GM10248 (cell line): ENCODE measurements around the gene CST3.
"Not testable (repeated sequence)": the region's sequence is repeated elsewhere in the genome, so short reads cannot be mapped to it uniquely, and the experiment has no call there.

Experiments
- CTCF ChIA-PET: fragments of 300-600 bp; sonication (Branson Sonifier 250); formaldehyde crosslinking; extraction: SDS; loops from one replicate; lab custom pipeline; 2021; ENCODE audit warnings: antibody characterized with exemption; lab: Yijun Ruan, JAX
- POLR2A ChIA-PET: fragments of 350-650 bp; sonication (Branson Sonifier 250); formaldehyde crosslinking; extraction: SDS; loops from one replicate; lab custom pipeline; 2020; ENCODE audit warnings: antibody characterized with exemption; lab: Yijun Ruan, JAX
- DNase-seq: peaks from one replicate; pipeline ENCODE4 v3.0.0; 2012; ENCODE audit errors: extremely low spot score
- TF ChIP-seq, protein P1 (sequence below): IDR thresholded peaks from 2 replicates; pipeline ENCODE4 v1.5.1; 2012; ENCODE audit warnings: mild to moderate bottlenecking, low read depth; ENCODE audit errors: extremely low read depth, missing control alignments, control extremely low read depth

Gene CST3, protein sequence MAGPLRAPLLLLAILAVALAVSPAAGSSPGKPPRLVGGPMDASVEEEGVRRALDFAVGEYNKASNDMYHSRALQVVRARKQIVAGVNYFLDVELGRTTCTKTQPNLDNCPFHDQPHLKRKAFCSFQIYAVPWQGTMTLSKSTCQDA

DNA sequence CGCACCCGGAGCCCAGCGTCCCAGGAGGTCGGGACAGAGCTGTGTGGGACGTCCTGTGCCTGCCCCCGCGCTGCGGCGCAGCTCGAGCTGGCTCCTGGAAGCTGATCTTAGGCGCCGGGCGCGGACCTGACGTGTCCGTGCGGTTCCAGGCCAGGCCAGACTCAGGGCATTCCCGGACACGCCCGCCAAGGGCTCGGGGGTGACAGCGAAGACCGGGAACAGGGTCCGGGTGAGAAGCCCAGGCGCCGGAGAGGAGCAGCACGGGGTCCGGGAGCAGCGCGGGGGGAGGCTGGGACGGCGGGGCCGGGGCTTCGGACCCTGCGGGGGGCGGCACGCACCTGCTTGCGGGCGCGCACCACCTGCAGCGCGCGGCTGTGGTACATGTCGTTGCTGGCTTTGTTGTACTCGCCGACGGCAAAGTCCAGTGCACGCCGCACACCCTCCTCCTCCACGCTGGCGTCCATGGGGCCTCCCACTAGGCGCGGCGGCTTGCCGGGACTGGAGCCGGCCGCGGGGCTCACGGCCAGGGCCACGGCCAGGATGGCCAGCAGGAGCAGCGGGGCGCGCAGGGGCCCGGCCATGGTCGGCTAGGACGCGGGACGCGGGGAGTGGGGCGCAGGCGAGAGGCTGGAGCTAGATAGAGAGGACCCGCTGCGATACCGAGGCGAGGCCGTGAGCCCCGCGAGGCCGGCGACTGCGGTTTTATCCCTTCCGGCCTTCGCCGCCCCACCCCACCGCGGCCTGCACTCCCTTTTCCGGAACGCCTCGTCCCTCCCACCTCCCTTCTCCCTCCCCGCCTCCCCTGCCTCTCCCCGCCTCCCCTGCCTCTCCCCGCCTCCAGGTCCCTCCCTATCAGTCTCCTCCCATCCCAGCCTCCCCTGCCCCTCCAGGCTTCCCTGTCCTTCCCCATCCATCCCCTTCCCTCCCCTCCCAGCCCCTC, at the start of gene CST3:
CST3 (minus strand) TSS at position 674 of the 940 bp plus-strand sequence; CDS start at position 581, 93 bp downstream.
- POLR2A ChIA-PET: no interaction called here
- CTCF ChIA-PET: no interaction called here
- DNase-seq: peak; percentile 90
- TF ChIP-seq, protein P1, sequence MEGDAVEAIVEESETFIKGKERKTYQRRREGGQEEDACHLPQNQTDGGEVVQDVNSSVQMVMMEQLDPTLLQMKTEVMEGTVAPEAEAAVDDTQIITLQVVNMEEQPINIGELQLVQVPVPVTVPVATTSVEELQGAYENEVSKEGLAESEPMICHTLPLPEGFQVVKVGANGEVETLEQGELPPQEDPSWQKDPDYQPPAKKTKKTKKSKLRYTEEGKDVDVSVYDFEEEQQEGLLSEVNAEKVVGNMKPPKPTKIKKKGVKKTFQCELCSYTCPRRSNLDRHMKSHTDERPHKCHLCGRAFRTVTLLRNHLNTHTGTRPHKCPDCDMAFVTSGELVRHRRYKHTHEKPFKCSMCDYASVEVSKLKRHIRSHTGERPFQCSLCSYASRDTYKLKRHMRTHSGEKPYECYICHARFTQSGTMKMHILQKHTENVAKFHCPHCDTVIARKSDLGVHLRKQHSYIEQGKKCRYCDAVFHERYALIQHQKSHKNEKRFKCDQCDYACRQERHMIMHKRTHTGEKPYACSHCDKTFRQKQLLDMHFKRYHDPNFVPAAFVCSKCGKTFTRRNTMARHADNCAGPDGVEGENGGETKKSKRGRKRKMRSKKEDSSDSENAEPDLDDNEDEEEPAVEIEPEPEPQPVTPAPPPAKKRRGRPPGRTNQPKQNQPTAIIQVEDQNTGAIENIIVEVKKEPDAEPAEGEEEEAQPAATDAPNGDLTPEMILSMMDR: no peak

DNA sequence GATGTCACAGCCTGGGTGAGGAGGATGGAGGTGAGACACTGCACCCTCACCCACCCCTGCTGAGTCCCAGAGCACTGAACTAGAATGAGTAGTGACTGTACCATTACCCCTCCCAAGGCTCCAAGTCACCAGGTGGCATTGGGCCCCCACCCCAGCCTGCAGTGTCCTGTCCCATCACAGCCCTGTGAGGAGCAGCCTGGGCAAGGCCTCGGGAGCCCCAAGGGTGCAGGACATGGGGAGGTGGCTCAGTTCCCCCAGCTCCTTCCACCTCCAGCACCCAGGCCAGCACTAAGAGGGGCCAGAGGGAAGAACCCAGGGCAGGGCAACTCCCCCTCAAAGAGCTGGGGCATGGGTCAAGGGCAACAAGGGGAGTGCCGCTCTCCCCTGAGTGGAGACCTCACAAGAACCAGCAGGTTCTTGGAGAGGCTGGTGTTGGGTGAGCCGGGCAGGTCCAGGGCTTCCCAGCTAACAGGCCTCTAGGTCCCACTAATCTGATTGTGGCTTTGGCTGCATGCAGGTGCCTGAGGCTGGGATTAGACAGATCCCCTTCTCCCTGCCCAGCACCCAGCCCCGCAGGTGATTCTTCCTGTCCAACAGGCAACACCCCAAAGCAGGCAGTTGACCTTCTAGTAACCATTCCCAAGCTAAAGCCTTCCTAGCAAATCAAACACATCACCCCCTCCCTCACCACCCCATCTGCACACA, 48.4 kb upstream of the CST3 start:
- DNase-seq: no peak
- ChIA-PET POLR2A (no interaction called here), CTCF (no interaction called here)
- TF ChIP-seq, protein P1: no peak

DNA sequence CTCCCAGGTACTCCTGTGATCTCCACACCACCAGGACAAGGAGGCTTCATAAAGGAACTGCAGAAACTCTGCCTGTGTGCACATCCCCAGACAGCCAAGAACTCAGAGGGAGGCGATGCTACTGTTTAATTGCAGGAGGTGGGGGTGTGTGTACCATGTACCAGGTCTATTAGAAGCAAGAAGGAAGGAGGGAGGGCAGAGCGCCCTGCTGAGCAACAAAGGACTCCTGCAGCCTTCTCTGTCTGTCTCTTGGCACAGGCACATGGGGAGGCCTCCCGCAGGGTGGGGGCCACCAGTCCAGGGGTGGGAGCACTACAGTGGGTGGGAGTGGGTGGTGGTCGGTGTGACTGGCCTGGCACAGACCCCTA, 47.8 kb upstream of the CST3 start:
- POLR2A ChIA-PET, CTCF ChIA-PET, DNase-seq: not testable (repeated sequence)

DNA sequence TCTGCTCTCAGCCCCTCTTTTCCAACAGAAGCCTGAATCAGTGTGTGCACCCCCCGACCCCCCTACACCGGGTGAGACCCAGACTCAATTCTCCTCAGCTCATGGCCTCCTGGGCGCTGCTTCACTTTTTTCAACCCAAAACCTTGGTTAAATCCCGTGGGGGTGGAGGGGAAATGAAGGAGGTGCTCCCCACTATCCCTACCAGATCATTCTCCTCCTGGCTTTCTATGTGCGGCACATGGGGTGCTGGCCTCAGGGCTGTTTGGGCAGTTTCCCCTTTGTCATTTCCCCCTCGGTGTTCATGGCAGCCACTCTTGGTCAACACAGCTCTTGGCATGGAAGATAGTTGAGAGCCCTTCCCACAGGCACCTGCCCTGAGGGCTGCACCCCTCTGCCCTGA, 46.5 kb upstream of the CST3 start:
- ChIA-PET CTCF (no interaction called here), POLR2A (no interaction called here)
- TF ChIP-seq, protein P1: no peak
- no peak for DNase-seq

DNA sequence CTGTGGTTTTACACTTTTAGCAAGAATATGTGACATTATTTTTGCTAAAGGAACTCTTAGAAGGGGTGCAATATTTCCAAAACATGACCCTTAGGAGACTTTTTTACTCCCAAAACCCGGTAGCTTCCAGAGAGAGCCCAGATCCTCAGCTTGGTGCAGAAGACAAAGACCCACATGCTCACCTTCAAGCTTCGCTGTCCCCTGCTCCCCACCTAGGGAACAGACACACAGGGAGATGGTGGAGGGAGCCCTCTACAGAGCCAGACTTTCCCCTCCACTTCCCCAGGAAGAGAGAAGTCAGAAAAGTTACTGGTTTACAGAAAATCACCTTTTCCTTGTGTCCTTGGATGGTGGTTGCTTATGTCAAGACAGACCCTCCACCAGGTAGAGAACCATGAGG, 46.1 kb upstream of the CST3 start:
- TF ChIP-seq, protein P1: no peak
- ChIA-PET POLR2A (no interaction called here), CTCF (no interaction called here)
- DNase-seq: no peak

DNA sequence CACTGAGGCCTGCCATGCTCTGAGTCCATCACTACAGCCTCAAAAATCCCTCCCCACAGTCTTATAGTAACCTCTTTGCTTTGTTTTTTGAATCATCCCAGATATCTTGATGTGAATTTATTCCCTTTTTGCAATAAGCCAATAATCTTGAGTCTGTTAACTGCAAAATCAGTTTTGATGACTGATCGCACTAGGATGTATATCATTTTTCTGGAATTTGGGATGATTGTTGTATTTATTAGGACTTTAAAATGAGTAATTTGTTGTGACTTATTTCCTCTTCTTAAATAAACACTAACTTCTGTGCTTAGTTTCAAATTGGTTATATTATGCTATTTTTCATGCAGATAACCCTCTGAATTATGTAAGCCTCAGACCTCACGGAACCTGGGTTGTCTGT, 45.5 kb upstream of the CST3 start:
- ChIA-PET CTCF (no interaction called here), POLR2A (no interaction called here)
- TF ChIP-seq, protein P1: no peak
- no peak for DNase-seq
